ENCODE data around the gene NSF. TPM values are rescaled to one million over a fixed set of nuclear protein-coding genes. Genes with fewer than 3 reads are reported as not detected.
"Not testable (repeated sequence)": the region's sequence is repeated elsewhere in the genome, so short reads cannot be mapped to it uniquely, and the experiment has no call there.

The NSF gene
- total and polyA plus RNA-seq, 8 donors: 26.9 to 61.8 (median 32.0) TPM

DNA sequence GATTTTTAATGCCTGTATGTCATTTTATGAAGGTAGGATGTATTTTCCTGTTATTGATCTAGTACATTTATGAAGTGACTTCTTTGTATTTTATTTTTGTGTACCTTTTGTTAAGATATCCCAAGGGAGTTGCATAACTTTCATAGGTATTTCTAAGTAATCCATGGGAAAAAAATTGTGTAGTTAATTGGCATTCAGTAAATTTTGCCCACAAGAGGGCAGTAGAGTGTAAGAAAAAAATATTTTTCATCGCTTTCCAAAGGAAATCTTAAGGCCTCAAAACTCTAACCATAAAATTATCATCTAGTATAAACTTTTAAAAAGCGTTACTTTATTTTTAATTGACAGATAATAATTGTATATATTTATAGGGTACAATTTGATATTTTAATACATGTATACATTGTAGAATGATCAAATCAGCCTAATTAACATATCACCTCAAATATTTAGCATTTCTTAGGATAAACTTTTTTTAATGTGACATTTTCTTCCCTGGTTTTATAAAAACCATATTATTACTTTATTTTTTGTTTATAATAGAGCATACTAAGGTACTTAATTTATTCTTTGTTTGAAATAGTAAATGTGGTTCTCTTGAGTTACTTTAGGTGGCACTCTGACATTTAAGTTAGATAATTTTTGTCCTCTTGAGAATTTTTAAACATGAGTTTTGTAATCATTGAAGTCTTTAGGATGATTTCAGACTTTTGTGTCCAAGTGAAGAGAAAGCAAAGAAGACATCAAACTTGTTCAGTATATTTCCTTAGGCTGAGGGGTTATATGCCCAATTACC lies 51.6 kb downstream of the NSF start:
- H3K4me3 ChIP-seq; intact Hi-C loops (cut with DNase I); H3K4me1 ChIP-seq; H3K27ac ChIP-seq; H3K9me3 ChIP-seq; H3K27me3 ChIP-seq; DNase-seq; H3K36me3 ChIP-seq: not testable (repeated sequence)
- peak; percentile 55 for ATAC-seq

DNA sequence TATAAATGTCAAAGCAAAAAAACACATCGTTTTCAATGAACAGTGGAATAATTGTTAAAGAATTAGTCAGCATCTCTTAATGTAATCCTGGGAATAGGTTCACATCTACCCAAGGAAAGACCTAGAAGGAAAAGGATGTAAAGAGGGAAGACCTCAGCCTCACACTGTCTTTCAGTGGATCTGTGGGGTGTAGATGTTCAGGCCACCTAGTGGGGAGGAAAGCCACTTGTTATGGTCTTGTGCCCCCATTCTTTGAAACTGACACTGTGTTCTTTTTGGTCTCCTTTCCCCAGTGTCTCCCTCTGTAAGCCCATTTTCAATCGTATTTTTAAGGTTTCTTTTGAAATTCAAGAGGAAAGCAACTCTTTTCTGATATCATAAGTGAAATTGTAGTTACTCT lies 56.8 kb downstream of the NSF start:
- ATAC-seq; H3K4me3 ChIP-seq; H3K27me3 ChIP-seq; H3K27ac ChIP-seq; DNase-seq; H3K4me1 ChIP-seq; H3K9me3 ChIP-seq; intact Hi-C loops (cut with DNase I); H3K36me3 ChIP-seq: not testable (repeated sequence)

DNA sequence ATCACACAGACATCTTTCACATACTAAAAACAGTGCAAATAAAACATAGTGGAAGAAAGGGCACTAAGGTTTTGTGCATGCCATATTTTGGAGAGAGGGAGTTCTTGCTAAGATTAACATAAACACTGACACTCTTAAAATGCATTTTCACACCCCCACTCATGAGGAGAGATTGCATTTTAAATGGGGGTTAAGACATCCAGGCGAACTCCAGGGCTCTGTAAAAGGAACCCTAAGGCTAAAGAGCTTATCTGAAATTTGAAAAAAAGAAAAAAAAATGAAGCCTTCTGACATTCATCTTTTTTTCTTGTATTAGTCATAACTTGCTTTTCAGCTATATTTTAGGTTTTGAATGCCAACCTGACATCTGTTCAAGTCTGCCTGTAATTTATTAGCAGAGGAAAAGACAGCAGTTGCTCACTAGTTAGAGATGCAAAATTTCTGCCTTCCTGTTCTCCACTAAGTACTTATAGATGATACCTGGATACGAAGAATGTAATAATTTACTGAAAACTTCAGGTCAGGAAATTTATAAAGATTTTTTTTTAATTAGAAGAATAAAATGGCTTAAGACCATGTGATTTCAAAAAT lies 57.3 kb downstream of the NSF start:
- ATAC-seq; H3K27me3 ChIP-seq; H3K4me3 ChIP-seq; H3K27ac ChIP-seq; H3K4me1 ChIP-seq; H3K9me3 ChIP-seq; intact Hi-C loops (cut with DNase I); DNase-seq; H3K36me3 ChIP-seq: not testable (repeated sequence)

DNA sequence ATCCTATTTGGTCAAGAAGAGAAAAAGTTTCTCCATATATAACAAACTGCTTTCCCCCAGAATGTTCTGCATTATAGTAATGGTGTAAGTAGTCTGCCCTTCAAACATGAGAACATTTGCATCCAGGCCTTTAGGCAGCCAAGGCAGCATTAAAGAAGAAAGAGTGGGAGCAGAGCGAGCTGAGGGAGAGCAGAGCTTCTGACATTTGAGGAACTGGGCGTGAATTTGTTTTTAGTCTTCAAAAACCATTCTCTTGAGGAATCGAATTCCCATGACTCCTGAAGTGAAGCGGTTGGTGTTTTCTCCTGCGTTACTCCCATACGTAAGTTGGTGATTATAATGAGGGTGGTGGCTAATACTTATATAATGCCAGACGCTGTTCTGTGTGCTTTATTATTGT lies 58.8 kb downstream of the NSF start:
- H3K36me3 ChIP-seq; ATAC-seq; intact Hi-C loops (cut with DNase I); H3K27ac ChIP-seq; H3K9me3 ChIP-seq; H3K4me3 ChIP-seq; H3K4me1 ChIP-seq; H3K27me3 ChIP-seq: not testable (repeated sequence)
- peak in 1 of 4 donors; percentile 3 for DNase-seq

DNA sequence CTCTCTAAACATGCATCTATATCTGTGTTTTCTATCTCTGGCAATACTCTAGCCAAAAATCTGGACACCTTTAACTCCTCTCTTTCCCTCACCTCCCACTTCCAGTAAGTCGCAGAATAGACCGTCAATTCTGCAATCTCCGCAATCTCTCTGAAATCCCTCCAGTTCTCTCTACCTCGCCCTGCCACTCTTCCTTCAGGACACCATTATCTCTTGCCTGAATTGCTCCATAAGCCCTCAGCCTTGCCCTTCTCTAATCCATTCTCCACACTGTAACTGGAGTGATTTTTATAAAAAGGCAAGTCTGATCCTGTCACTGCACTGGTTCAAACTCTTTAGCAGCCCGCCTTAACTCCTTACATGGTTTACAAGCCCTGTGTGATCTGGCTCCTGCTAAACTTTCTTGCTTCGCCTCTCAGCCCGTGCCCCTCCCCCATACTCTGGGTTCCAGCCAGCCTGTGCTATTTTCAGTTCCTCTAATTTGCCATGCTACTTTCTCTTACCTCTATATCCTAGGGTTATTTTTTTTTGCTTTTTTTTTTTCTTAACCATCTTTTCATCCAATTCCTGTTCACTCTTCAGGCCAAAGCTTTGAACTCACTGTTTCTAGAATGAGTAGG lies 61.7 kb downstream of the NSF start:
- H3K4me1 ChIP-seq; H3K27ac ChIP-seq; H3K27me3 ChIP-seq; H3K36me3 ChIP-seq; ATAC-seq; intact Hi-C loops (cut with DNase I); H3K4me3 ChIP-seq; H3K9me3 ChIP-seq; DNase-seq: not testable (repeated sequence)

DNA sequence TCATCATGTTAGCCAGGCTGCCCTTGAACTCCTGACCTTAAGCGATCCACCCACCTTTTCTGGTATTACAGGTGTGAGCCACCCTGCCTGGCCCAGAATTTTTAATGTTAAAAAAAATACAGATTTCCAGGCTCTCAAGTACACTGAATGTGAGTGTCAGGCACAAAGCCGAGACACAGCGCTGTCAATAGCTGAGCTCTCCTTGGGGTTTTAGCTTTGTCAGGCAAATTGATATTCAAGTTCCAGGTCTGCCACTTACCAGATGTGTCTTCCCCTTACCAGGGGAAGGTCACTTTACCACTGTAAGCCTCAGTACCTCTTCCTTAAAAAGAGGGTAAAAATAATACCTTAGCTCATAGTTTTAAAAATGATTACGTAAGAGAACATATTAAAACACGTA lies 67.8 kb downstream of the NSF start:
- intact Hi-C loops (cut with DNase I); H3K4me3 ChIP-seq; H3K9me3 ChIP-seq; H3K27me3 ChIP-seq; DNase-seq; H3K4me1 ChIP-seq; H3K36me3 ChIP-seq; ATAC-seq; H3K27ac ChIP-seq: not testable (repeated sequence)

DNA sequence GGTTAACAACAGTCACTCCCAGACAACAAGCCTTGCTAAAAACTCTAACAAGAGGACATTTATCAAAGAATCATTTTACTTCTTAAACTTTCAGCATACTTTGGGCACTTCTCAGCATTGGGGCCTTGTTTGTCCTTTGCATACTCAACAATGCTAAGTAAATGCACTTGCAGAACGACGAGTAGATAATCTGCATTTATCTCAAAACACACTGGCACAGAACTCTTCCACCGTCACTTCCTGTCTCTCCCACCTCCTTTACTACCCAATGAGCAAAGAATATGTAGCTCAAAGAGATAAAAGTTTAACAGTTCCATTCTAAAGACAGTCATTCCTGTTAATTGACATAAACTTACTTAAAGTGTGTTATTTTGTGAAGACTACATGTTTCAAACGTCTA lies 69.2 kb downstream of the NSF start:
- ATAC-seq; DNase-seq; intact Hi-C loops (cut with DNase I): not testable (repeated sequence)

DNA sequence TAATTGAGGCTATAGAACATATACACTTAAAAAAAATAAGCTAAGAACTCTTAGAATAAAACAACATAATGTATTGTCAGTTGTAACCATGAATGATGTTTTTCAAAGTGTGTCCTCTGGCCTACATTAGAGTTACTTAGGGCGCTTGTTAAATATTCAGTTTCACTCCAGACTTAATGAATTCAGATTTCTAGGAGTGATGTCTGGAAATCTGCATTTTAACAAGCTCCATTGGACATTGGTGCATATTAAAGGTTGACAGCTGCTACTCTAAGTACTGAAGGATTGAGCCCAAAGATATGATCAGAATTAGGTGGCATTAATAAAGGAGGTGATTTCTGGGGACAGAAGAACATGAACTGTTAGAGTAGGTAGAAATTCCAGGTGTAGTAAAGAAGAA lies 72.7 kb downstream of the NSF start:
- H3K36me3 ChIP-seq; H3K4me1 ChIP-seq; H3K9me3 ChIP-seq; H3K27ac ChIP-seq; ATAC-seq; H3K27me3 ChIP-seq; intact Hi-C loops (cut with DNase I); H3K4me3 ChIP-seq; DNase-seq: not testable (repeated sequence)

More for the DNA sequence above, 69.2 kb downstream of the NSF start:
- not testable (repeated sequence) for H3K4me3 ChIP-seq, H3K27ac ChIP-seq, H3K9me3 ChIP-seq, H3K4me1 ChIP-seq, H3K27me3 ChIP-seq, H3K36me3 ChIP-seq

DNA sequence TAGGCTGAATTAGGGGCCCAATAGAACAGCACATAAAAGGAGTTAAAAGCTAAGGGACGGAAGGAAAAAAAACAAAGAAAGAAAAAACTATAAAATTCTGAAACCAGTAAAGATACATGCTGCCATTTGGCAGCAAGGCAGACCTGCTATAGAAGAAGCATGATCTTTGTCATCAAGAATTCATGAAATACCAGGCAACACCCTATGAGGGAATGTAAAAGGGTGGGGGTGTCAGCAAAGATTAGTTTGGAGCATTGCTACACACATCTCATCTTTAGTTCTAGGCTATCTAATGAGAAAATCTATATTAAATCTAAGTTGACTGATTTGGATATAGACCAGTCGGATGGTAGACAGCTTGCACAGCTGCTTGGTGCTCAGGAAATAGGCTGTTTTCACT lies 73.1 kb downstream of the NSF start:
- intact Hi-C loops (cut with DNase I); H3K4me1 ChIP-seq; H3K27ac ChIP-seq; H3K9me3 ChIP-seq; H3K36me3 ChIP-seq; H3K27me3 ChIP-seq; H3K4me3 ChIP-seq; DNase-seq: not testable (repeated sequence)
- ATAC-seq: peak; percentile 60

DNA sequence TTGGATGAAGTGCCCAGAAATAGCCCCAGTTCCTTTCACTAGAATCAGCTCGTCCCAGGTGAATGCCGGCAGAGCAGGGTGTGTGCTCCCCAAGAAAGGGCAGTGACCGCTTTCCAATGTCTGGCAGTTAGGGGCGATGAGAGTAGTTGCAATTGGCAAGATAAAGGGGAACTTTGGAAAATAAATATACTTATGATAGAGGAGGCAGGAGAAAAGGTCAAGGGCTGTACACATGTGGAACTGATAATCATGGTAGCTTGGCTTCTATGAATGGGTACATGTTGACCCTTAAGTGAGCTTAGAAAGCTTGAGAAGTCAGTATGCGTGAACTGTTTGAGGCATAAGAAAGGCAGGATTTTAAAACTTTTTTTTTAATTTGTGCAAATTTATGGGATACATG lies 75.5 kb downstream of the NSF start:
- H3K36me3 ChIP-seq; ATAC-seq; H3K27ac ChIP-seq; H3K27me3 ChIP-seq; DNase-seq; H3K9me3 ChIP-seq; intact Hi-C loops (cut with DNase I); H3K4me1 ChIP-seq; H3K4me3 ChIP-seq: not testable (repeated sequence)

DNA sequence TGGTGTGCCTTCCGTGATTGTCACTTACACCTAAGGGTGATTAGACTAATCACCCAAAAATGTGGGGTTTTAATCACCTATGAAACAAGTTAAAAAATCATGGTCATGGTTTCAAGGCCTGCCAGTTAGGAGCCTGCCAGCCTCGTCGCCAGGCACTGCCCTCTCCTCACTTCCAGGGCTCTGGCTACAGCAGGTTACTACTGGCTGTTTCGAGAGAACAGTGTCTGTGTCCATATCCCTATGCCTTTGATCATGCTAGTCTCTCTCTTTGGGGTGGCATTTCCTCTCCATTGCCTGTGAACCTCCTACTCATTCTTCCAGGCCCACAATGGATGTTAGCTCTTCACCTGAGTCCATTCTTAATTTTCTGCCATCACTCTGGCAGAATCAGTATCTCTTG lies 80.3 kb downstream of the NSF start:
- H3K4me1 ChIP-seq; DNase-seq; H3K4me3 ChIP-seq; H3K9me3 ChIP-seq; H3K36me3 ChIP-seq; ATAC-seq; H3K27ac ChIP-seq; H3K27me3 ChIP-seq; intact Hi-C loops (cut with DNase I): not testable (repeated sequence)

DNA sequence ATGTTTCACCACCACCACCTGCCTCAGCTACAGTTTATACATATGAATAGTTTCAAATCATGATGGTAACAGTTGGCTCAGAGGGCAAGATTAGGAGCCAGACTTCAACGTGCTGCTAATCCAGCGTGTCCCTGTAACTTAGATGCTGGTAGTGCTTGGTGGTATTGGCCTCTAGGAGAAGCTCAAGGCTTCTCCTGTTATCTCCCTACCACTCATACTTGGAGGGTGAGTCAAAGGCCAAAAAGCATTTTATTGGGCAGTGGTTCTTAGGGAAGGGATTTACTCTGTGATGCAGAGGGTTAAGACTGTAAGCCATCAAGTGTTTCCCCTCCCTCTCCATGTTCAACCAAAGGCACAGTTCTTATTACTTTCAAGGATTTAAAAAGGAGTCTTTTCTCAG lies 82.3 kb downstream of the NSF start:
- intact Hi-C loops (cut with DNase I); ATAC-seq; H3K9me3 ChIP-seq; H3K27me3 ChIP-seq; H3K27ac ChIP-seq; H3K4me3 ChIP-seq; DNase-seq; H3K36me3 ChIP-seq; H3K4me1 ChIP-seq: not testable (repeated sequence)

DNA sequence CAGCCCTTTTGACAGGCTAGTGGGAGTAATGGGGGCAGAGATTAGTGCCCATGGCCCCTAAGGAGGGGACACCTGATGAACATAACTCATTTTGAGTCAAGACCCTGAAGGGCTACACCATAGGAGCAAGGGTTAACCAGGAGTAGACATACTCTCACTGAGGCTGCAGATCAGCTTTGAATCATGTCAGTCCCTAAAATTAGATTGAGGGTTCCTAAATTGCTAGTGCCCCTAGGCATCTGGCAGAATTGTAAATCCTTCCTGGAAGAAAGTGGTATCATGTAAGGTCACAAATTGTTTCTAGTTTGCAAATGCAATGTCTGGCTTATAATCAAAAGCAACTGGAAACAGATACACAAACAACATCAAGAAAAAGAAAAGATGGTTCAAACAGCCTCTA lies 87.3 kb downstream of the NSF start:
- H3K27me3 ChIP-seq; H3K4me1 ChIP-seq; H3K4me3 ChIP-seq; H3K27ac ChIP-seq; H3K36me3 ChIP-seq; H3K9me3 ChIP-seq; DNase-seq; intact Hi-C loops (cut with DNase I); ATAC-seq: not testable (repeated sequence)

Data from left lung (tissue), 10 donors.